Endothelial cell of umbilical vein (primary cell): Measurements from ENCODE around the gene SPTBN5. TPM values are rescaled to one million over a fixed set of nuclear protein-coding genes. Genes with fewer than 3 reads are reported as not detected.

ENCODE experiments used
- BruUV-seq: library from RNA; stranded (reverse); fragments of 400-500 nt; replicated peaks from 2 replicates; lab custom pipeline; 2021; lab: Mats Ljungman, UMichigan
- CTCF ChIA-PET: fragments of 300-600, 350-600 bp; sonication (Branson Sonifier 250); formaldehyde crosslinking; loops from one replicate; lab custom pipeline; 2021; ENCODE audit warnings: antibody characterized with exemption, inconsistent platforms; lab: Charles Lee
- POLR2A ChIA-PET: fragments of 300-600, 350-600 bp; sonication (Branson Sonifier 250); formaldehyde crosslinking; loops from one replicate; lab custom pipeline; 2021; ENCODE audit warnings: antibody characterized with exemption, inconsistent platforms; lab: Charles Lee
- DNase-seq: peaks from one replicate; pipeline ENCODE4 v3.0.0-alpha.2; 2011; ENCODE audit warnings: low read depth, low spot score
- FAIRE-seq: peaks from 2 replicates; lab custom pipeline; 2011; peaks lifted over from hg19 to GRCh38; lab: Jason Lieb, UNC
- H2AFZ ChIP-seq: 2 replicates; pipeline ENCODE4 v1.6.0; 2012; ENCODE audit warnings: low read depth, low read length, control low read depth, inconsistent platforms
- H3K27ac ChIP-seq: 2 replicates; pipeline ENCODE4 v1.5.1; 2011; ENCODE audit warnings: low read depth, mild to moderate bottlenecking, control low read depth, low read length, moderate library complexity; ENCODE audit not compliant: insufficient read depth
- H3K27me3 ChIP-seq, 2 experiments: 2 replicates each; pipeline versions ENCODE4 v1.6.0 to v1.6.1; 2011; ENCODE audit warnings: low read length in 2 of 2, mixed read lengths in 1 of 2; ENCODE audit not compliant: control insufficient read depth in 2 of 2, insufficient read depth in 2 of 2
- H3K36me3 ChIP-seq, 2 experiments: 2 replicates in 1 of 2; 3 replicates in 1 of 2; pipeline ENCODE4 v1.5.1; 2011; ENCODE audit warnings: low read length in 2 of 2, mild to moderate bottlenecking in 1 of 2, moderate library complexity in 1 of 2; ENCODE audit not compliant: control insufficient read depth in 2 of 2, insufficient read depth in 2 of 2; ENCODE audit errors: extremely low read depth in 1 of 2
- H3K4me1 ChIP-seq: 3 replicates; pipeline ENCODE4 v1.5.1; 2011; ENCODE audit warnings: mild to moderate bottlenecking, low read length; ENCODE audit not compliant: control insufficient read depth, insufficient read depth; ENCODE audit errors: extremely low read depth
- H3K4me2 ChIP-seq: 2 replicates; pipeline ENCODE4 v1.6.1; 2011; ENCODE audit warnings: low read length, control low read depth, mixed read lengths; ENCODE audit not compliant: insufficient read depth
- H3K4me3 ChIP-seq, 3 experiments: fragments of 200-600 bp in 1 of 3; sonication (generic), shearing (Covaris generic) in 1 of 3; replicated peaks in 1 of 3; 2 replicates each; pipeline ENCODE4 v1.5.1; 2011 to 2016; ENCODE audit warnings: control low read depth in 3 of 3, low read length in 3 of 3, mild to moderate bottlenecking in 2 of 3, inconsistent platforms in 1 of 3, low read depth in 1 of 3, moderate library complexity in 1 of 3; ENCODE audit not compliant: insufficient read depth in 1 of 3
- H3K79me2 ChIP-seq: 2 replicates; pipeline ENCODE4 v1.6.0; 2012; ENCODE audit warnings: low read length, inconsistent platforms; ENCODE audit not compliant: control insufficient read depth, insufficient read depth
- H3K9ac ChIP-seq: replicated peaks from 2 replicates; pipeline ENCODE3; 2011; ENCODE audit warnings: low read length, control low read depth; ENCODE audit not compliant: insufficient read depth; ENCODE audit errors: extremely low read depth
- H3K9me1 ChIP-seq: replicated peaks from 3 replicates; pipeline ENCODE4 v1.6.0; 2011; ENCODE audit warnings: mild to moderate bottlenecking, low read length; ENCODE audit not compliant: control insufficient read depth, insufficient read depth; ENCODE audit errors: extremely low read depth
- H3K9me3 ChIP-seq: replicated peaks from 2 replicates; pipeline ENCODE4 v1.5.1; 2012; ENCODE audit warnings: low read length, inconsistent platforms; ENCODE audit not compliant: control insufficient read depth, insufficient read depth
- H4K20me1 ChIP-seq: replicated peaks from 2 replicates; pipeline ENCODE3; 2011; ENCODE audit warnings: mild to moderate bottlenecking, low read length; ENCODE audit not compliant: control insufficient read depth, insufficient read depth; ENCODE audit errors: extremely low read depth
- CTCF ChIP-seq, 2 donors: IDR thresholded peaks; 1 replicate in 1 of 2; 2 replicates in 1 of 2; pipeline ENCODE4 v1.5.1; 2011; ENCODE audit warnings: low read length in 2 of 2, mild to moderate bottlenecking in 2 of 2, moderate library complexity in 2 of 2, control low read depth in 1 of 2, inconsistent platforms in 1 of 2, low read depth in 1 of 2; ENCODE audit not compliant: insufficient read depth in 1 of 2; ENCODE audit errors: extremely low read depth in 1 of 2
- JUN ChIP-seq: IDR thresholded peaks from 2 replicates; pipeline ENCODE4 v1.6.1; 2011; ENCODE audit warnings: borderline replicate concordance, low read depth; ENCODE audit not compliant: insufficient read length, insufficient read depth
- MYC ChIP-seq: IDR thresholded peaks from one replicate; pipeline ENCODE4 v1.6.1; 2011; ENCODE audit warnings: mild to moderate bottlenecking, low read depth, low read length
- POLR2A ChIP-seq: IDR thresholded peaks from 2 replicates; pipeline ENCODE4 v1.6.1; 2012; ENCODE audit warnings: low read depth, mild to moderate bottlenecking, control low read depth, low read length
- POLR2AphosphoS5 ChIP-seq: IDR thresholded peaks from 2 replicates; pipeline ENCODE4 v1.6.1; 2012; ENCODE audit warnings: low read depth, mild to moderate bottlenecking, control low read depth, low read length, moderate library complexity; ENCODE audit not compliant: insufficient read depth
- dilution Hi-C: fragments of 300-500 bp; cut with MboI; formaldehyde crosslinking; loops from one replicate; pipeline ENCODE4 v1.15.0; 2019; ENCODE audit warnings: low sequenced_read_pairs; ENCODE audit not compliant: extremely low pct_ligation_motif_present
- intact Hi-C: fragments of 100-400 bp; cut with micrococcal nuclease; formaldehyde crosslinking; loops from one replicate; pipeline ENCODE4 v1.10.0; 2022
- polyA plus RNA-seq, 4 experiments: library from polyadenylated mRNA; depleted of rRNA in 3 of 4; stranded (reverse) in 3 of 4; unstranded in 1 of 4; fragments of >200 nt; gene quantifications; 2 replicates each; pipeline versions ENCODE4 v1.2.1 to v1.2.3, GENCODE V29; 2011 to 2012; ENCODE audit warnings: missing spikeins in 1 of 4
- total RNA-seq: library from RNA; stranded (reverse); gene quantifications from 2 replicates; pipeline ENCODE4 v1.2.3, GENCODE V29; 2021

SPTBN5 gene
- total and polyA plus RNA-seq, 2 donors (not counting 3 experiments of a cell fraction or from before 2014, with no cell fraction given), result 12.0 to 19.0 TPM

DNA sequence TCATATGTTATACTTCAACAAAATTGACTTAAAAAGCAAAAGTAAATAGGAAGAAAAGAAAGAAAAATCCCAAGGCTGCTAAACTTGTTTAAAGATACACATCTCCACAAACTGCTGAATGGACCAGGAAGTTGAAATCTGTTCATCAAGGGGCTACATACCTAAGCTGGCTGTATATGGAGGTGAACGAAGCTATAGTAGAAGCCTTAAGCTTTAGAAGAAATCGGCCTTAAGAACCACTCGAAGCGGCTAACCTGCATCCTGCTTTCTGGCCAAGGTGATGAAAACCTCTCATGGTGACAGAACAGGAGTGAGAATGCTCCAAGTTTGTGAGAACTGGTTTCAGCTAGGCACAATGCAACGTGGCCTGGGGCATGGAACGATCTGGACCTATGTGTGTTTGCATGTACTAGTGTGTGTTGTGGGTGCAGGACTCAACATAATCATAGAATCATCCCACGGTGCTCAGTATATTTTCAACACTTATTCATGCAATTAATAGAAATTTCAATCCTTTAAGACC is 31.3 kb upstream of the SPTBN5 start:
- intact Hi-C loops, result no loop called here
- Histone ChIP-seq H2AFZ (no peak overlapping the region), H3K36me3 (peaks cover 9 to 27% of the 10 kb centered on the region in 2 experiments), H4K20me1 (no peaks in the 10 kb centered on the region), H3K79me2 (peaks cover 96% of the 10 kb centered on the region), H3K9ac (no peak overlapping the region), H3K27me3 (no peaks in the 10 kb centered on the region), H3K9me1 (no peaks in the 10 kb centered on the region), H3K27ac (no peak overlapping the region), H3K4me3 (no peak overlapping the region), H3K4me2 (no peak overlapping the region), H3K9me3 (no peaks in the 10 kb centered on the region), H3K4me1 (peaks cover 66% of the 10 kb centered on the region)
- ChIA-PET CTCF (interaction anchor here (0.7 to 1.3 kb wide), 2 partner anchors 20 to 133 kb away, joined by 3 to 4 read pairs; no protein-coding TSS in a partner anchor), POLR2A (no interaction called here)
- FAIRE-seq (no peak), DNase-seq (no peak)
- TF ChIP-seq POLR2A (peak; percentile 39), MYC (no peak), POLR2AphosphoS5 (no peak), CTCF (IDR thresholded peaks at IDR 0.05; ENCODE audit: extremely low read depth in 1 of 2, insufficient read depth in 1 of 2, low read depth in 1 of 2, low read length in 2 of 2) (no peak)
- dilution Hi-C loops, result no loop called here
- no TSS peak for BruUV-seq

DNA sequence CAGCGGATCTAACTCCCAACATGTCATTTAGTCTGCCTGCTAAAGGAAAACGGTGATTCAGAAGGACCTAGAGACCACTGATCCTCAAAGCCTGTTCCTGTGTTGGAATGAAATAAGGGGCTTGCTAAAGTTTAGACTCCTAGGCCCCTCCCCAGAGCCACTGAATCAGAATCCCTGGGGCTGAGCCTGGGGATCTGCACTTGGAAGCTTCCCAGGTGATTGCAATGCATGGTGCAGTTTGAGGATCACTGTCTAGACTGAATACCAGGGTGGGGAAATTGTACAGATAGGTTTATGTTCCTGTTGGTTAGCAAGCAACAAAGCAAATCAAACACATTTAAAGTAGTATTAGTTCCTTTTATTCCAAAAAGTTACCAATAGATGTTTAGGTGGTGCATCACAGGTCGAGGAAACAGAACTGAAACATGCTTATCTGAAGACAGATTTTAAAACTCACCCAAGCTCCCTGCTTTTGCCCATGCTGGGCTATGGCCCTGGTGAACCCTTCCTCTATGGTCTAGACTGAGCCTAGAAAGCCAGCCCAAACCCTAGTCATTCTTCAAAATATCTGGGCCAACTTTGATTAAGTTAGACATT is 29.6 kb upstream of the SPTBN5 start:
- no peak overlapping the region for H3K4me2 ChIP-seq
- POLR2A ChIA-PET, result interaction anchor here (1.1 kb wide), 1 partner anchor 17 kb away, joined by 3 read pairs; no protein-coding TSS in a partner anchor
- no peaks in the 10 kb centered on the region for H3K27me3 ChIP-seq
- H3K79me2 ChIP-seq, result peaks cover 94% of the 10 kb centered on the region
- H3K27ac ChIP-seq, result no peak overlapping the region
- FAIRE-seq, result no peak
- CTCF ChIA-PET, result interaction anchor here (1.1 to 1.3 kb wide), 2 partner anchors 11 to 19 kb away, joined by 3 to 4 read pairs; no protein-coding TSS in a partner anchor
- H3K4me3 ChIP-seq, result no peak overlapping the region
- dilution Hi-C loops (no loop called here), intact Hi-C loops (no loop called here)
- H3K4me1 ChIP-seq, result peaks cover 65% of the 10 kb centered on the region
- DNase-seq, result no peak
- no peaks in the 10 kb centered on the region for H3K9me3 ChIP-seq
- no TSS peak for BruUV-seq
- H2AFZ ChIP-seq, result no peak overlapping the region
- no peak overlapping the region for H3K9ac ChIP-seq
- H3K9me1 ChIP-seq, result no peaks in the 10 kb centered on the region
- TF ChIP-seq JUN (no peak), MYC (no peak), POLR2AphosphoS5 (no peak), CTCF (IDR thresholded peaks at IDR 0.05; ENCODE audit: extremely low read depth in 1 of 2, insufficient read depth in 1 of 2, low read depth in 1 of 2, low read length in 2 of 2) (no peak)
- H3K36me3 ChIP-seq, result peaks cover 14 to 31% of the 10 kb centered on the region in 2 experiments
- H4K20me1 ChIP-seq, result no peaks in the 10 kb centered on the region
